Stomach (tissue), 9 donors: Measurements from ENCODE around the gene CTIF. TPM values are rescaled to one million over a fixed set of nuclear protein-coding genes. Genes with fewer than 3 reads are reported as not detected.
A peak's percentile ranks its signal among the peaks of the same experiment; 100 is the strongest.

Experiments used
- DNase-seq, 2 donors: peaks; one replicate each; pipeline versions ENCODE4 v3.0.0 to v3.0.0-alpha.2; 2013 to 2019
- H3K27ac ChIP-seq, 5 donors: fragments of 200-600 bp in 4 of 5; sonication (generic) in 4 of 5; one replicate each; pipeline ENCODE4 v1.5.1; 2013 to 2019; ENCODE audit warnings: mild to moderate bottlenecking in 1 of 5, moderate library complexity in 1 of 5
- H3K27me3 ChIP-seq, 3 donors: fragments of 200-600 bp; sonication (generic); one replicate each; pipeline ENCODE4 v1.5.1; 2017 to 2019; ENCODE audit warnings: mixed run types in 1 of 3
- H3K36me3 ChIP-seq, 4 donors: fragments of 200-600 bp; sonication (generic); 1 replicate in 3 of 4; 2 replicates in 1 of 4; pipeline ENCODE4 v1.5.1; 2016 to 2019
- H3K4me1 ChIP-seq, 4 donors: fragments of 200-600 bp; sonication (generic); one replicate each; pipeline ENCODE4 v1.5.1; 2016 to 2019
- H3K4me3 ChIP-seq, 4 donors: fragments of 200-600 bp; sonication (generic) in 3 of 4; one replicate each; pipeline ENCODE4 v1.5.1; 2016 to 2019; ENCODE audit warnings: mild to moderate bottlenecking in 1 of 4
- H3K9me3 ChIP-seq, 4 donors: fragments of 200-600 bp; sonication (generic); one replicate each; pipeline ENCODE4 v1.5.1; 2016 to 2019
- EP300 ChIP-seq: sonication (generic); formaldehyde crosslinking; IDR thresholded peaks from one replicate; pipeline ENCODE4 v1.6.1; 2017; ENCODE audit warnings: antibody characterized with exemption
- POLR2A ChIP-seq, 4 donors: fragments of 450-650 bp; IDR thresholded peaks; one replicate each; pipeline ENCODE4 v1.6.1; 2016; ENCODE audit warnings: antibody characterized with exemption in 4 of 4, control low read depth in 2 of 4, mild to moderate bottlenecking in 1 of 4, moderate library complexity in 1 of 4
- POLR2AphosphoS5 ChIP-seq, 3 donors: sonication (generic); formaldehyde crosslinking; IDR thresholded peaks; one replicate each; pipeline ENCODE4 v1.6.1; 2016; ENCODE audit warnings: antibody characterized with exemption in 3 of 3
- WGBS, 5 donors: extraction: QIAGEN DNeasy Blood & Tissue Kit in 3 of 5; methylation state at CpG; one replicate each; pipeline versions ENCODE4 v1.1.5 to v1.1.7; 2013 to 2018; 5-methylcytosine and 5-hydroxymethylcytosine counted together
- intact Hi-C: fragments of 100-400 bp; cut with DNase I; formaldehyde crosslinking; loops from one replicate; pipeline ENCODE4 v1.15.1; 2023; ENCODE audit warnings: low total_unique reads
- polyA plus RNA-seq, 3 donors: library from polyadenylated mRNA; stranded (reverse); fragments of 200-250 nt; gene quantifications; one replicate each; pipeline ENCODE4 v1.2.3, GENCODE V29; 2013
- total RNA-seq, 5 donors: library from RNA; depleted of rRNA; stranded (reverse); fragments of >200 nt; gene quantifications; one replicate each; pipeline versions ENCODE4 v1.1.0 to v1.2.3, GENCODE V29; 2014 to 2016
- TF ChIP-seq, protein P1 (sequence below), 7 experiments: fragments of 450-650 bp in 4 of 7; fragments of 200-600 bp in 3 of 7; sonication (generic) in 3 of 7; IDR thresholded peaks; one replicate each; pipeline ENCODE4 v1.5.1; 2016 to 2019; ENCODE audit warnings: antibody characterized with exemption in 7 of 7, control low read depth in 2 of 7, mild to moderate bottlenecking in 1 of 7
- donor health status: healthy with polysubstance abuse.
- donor health status: Bipolar disorder and iron deficiency.
- donor health status: healthy.

Gene CTIF
- total and polyA plus RNA-seq, 8 donors = 16.3 to 105 (median 30.3) TPM

DNA sequence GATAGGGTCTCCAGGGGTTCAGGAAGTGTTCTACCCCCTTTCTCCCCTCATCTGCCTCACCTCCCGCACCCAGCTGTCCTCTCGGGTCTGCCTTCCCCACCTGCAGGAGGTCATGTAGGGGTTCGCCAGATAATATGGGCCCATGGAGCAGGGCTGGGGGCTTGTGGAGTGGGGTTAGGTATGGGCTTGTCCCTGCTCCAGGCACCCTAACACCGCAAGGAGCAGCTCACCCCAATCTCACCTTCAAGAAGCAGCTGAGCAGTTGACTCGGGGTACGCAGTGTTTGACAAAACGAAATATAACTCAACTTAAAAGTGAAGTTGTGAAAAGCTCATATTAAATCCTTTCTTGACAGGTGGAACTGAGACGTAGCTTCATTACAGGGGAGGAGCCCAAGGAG, 99.6 kb downstream of the CTIF start:
- Histone ChIP-seq H3K27me3 (no peaks in the 10 kb centered on the region), H3K4me1 (no peaks in the 10 kb centered on the region), H3K36me3 (peaks cover 0 to 27% (median 16%) of the 10 kb centered on the region in 4 donors), H3K9me3 (no peaks in the 10 kb centered on the region), H3K27ac (no peak overlapping the region), H3K4me3 (no peak overlapping the region)
- intact Hi-C loops = no loop called here
- WGBS, 5 donors = 88 to 97% (median 93%) methylated on average over 8 of the region's 8 CpGs
- no peak for TF ChIP-seq EP300
- TF ChIP-seq POLR2A (IDR thresholded peaks at IDR 0.05) = no peak
- no peak for TF ChIP-seq POLR2AphosphoS5 (IDR thresholded peaks at IDR 0.05)
- TF ChIP-seq, protein P1, sequence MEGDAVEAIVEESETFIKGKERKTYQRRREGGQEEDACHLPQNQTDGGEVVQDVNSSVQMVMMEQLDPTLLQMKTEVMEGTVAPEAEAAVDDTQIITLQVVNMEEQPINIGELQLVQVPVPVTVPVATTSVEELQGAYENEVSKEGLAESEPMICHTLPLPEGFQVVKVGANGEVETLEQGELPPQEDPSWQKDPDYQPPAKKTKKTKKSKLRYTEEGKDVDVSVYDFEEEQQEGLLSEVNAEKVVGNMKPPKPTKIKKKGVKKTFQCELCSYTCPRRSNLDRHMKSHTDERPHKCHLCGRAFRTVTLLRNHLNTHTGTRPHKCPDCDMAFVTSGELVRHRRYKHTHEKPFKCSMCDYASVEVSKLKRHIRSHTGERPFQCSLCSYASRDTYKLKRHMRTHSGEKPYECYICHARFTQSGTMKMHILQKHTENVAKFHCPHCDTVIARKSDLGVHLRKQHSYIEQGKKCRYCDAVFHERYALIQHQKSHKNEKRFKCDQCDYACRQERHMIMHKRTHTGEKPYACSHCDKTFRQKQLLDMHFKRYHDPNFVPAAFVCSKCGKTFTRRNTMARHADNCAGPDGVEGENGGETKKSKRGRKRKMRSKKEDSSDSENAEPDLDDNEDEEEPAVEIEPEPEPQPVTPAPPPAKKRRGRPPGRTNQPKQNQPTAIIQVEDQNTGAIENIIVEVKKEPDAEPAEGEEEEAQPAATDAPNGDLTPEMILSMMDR (IDR thresholded peaks at IDR 0.05) = no peak
- DNase-seq = no peak

DNA sequence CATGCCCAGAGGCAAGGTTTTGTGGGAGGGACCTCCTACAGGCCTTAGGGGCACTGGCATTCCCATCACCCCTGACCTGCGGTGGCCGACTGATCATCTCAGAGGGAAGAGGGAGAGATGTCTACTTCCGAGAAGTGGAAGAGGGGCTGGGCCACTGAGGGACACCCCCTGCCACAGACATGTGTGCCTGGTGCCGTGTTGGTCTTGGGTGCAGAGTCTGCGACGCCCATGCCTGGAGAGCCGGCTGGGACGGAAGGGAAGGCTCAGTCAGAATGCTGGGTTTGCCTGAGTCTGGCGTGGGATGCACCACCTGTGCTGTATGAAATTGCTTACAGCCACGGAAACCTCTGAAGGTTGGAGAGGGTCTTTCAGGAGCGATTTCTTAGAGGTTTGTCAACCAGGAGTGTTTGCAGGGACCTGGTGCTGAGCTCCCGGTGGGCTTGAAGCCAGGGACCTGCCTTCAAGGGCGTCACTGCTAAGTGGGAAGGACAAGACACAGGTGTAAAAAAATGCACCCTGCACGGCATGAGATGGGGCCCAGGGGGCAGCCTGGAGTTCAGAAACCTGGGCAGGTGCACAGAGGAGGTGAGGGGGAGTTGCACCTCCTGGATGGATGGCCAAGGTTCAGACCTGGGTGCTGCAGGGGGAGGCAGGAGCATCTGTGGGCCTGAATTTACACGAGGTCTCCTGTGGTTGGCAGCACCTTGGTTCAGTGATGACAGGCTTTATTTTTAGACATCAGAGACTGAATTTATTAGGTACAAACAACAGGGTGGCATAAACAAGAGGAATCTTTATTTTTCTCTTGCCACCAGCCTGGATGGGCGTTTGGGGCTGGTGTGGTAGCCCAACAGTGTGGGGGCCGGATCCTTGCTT, 100.3 kb downstream of the CTIF start:
- WGBS, 5 donors = 82 to 90% (median 87%) methylated on average over 17 of the region's 17 CpGs

DNA sequence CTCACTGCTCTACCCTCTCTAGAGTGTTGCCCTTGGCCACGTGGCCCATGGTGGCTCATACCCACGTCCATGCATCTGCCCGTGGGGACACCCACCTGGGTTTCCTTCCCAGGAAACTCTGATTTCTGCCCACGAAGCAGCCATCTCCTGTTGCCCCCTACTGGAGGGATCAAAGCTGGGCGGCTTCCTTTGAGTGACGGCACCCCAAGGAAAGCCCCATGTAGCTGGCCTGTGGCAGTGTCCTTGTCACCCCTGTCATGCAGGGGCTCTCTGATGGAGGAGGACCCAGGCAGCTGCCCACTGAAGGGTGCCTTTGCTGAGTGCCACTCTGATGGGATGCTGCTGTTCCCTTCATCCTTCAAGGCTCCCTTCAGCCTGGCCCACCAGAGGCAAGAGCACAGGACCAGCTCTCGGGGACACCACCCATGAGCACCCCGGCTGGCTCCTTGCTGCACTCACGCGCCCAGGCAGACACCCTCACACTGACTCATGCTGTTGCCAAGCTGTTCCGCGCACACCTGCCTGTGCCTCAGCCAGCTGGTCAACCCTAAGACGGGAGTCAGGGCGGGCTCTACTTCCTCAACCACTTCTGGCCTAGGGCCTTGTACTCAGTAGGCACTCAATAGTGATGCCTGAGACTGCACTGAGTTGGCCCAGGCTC, 101.1 kb downstream of the CTIF start:
- peaks cover 0 to 27% (median 16%) of the 10 kb centered on the region in 4 donors for H3K36me3 ChIP-seq

More for the DNA sequence above, 100.3 kb downstream of the CTIF start:
- H3K4me3 ChIP-seq = no peak overlapping the region
- no peak for TF ChIP-seq POLR2A (IDR thresholded peaks at IDR 0.05)
- TF ChIP-seq, protein P1 (IDR thresholded peaks at IDR 0.05) = no peak
- TF ChIP-seq POLR2AphosphoS5 (IDR thresholded peaks at IDR 0.05) = no peak
- TF ChIP-seq EP300 = no peak
- H3K4me1 ChIP-seq = no peaks in the 10 kb centered on the region
- H3K36me3 ChIP-seq = peaks cover 0 to 27% (median 16%) of the 10 kb centered on the region in 4 donors
- intact Hi-C loops = no loop called here
- no peaks in the 10 kb centered on the region for H3K9me3 ChIP-seq
- no peak for DNase-seq
- H3K27ac ChIP-seq = no peak overlapping the region
- no peaks in the 10 kb centered on the region for H3K27me3 ChIP-seq

More for the DNA sequence above, 101.1 kb downstream of the CTIF start:
- Histone ChIP-seq H3K9me3 (no peaks in the 10 kb centered on the region), H3K27ac (no peak overlapping the region), H3K4me3 (no peak overlapping the region), H3K4me1 (no peaks in the 10 kb centered on the region), H3K27me3 (no peaks in the 10 kb centered on the region)
- WGBS, 5 donors = 79 to 86% (median 85%) methylated on average over 10 to 14 of the region's 14 CpGs
- DNase-seq = no peak
- TF ChIP-seq, protein P1 (IDR thresholded peaks at IDR 0.05) = peak in 1 of 7 experiments; percentile 17
- no peak for TF ChIP-seq POLR2AphosphoS5 (IDR thresholded peaks at IDR 0.05)
- intact Hi-C loops = no loop called here
